Measurements from ENCODE around the gene SKAP2. TPM values are rescaled to one million over a fixed set of nuclear protein-coding genes. Genes with fewer than 3 reads are reported as not detected.
A peak's percentile ranks its signal among the peaks of the same experiment; 100 is the strongest.

The SKAP2 gene
- total and polyA plus RNA-seq, 2 of the 13 experiments (the other 11 are each of a cell fraction or from before 2014, with no cell fraction given) = 3.6 to 12.9 TPM

DNA sequence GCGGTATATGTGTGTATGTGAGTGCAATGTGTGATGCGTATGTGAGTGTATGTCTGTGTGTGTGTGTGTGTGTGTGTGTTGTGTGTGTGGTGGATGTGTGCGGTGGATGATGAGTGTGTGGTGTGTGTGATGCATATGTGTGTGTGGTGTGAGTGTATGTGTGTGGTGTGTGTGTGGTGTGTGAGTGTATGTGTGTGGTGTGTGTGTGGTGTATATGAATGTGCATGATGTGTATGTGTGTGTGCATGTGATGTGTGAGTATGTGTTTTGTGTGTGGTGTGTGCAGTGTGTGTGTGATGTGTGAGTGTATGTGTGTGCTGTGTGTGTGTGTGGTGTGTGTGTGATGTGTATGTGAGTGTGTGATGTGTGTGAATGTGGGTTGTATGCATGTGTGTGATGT is 222.0 kb downstream of the SKAP2 start (continued):
- TF ChIP-seq, protein P1, sequence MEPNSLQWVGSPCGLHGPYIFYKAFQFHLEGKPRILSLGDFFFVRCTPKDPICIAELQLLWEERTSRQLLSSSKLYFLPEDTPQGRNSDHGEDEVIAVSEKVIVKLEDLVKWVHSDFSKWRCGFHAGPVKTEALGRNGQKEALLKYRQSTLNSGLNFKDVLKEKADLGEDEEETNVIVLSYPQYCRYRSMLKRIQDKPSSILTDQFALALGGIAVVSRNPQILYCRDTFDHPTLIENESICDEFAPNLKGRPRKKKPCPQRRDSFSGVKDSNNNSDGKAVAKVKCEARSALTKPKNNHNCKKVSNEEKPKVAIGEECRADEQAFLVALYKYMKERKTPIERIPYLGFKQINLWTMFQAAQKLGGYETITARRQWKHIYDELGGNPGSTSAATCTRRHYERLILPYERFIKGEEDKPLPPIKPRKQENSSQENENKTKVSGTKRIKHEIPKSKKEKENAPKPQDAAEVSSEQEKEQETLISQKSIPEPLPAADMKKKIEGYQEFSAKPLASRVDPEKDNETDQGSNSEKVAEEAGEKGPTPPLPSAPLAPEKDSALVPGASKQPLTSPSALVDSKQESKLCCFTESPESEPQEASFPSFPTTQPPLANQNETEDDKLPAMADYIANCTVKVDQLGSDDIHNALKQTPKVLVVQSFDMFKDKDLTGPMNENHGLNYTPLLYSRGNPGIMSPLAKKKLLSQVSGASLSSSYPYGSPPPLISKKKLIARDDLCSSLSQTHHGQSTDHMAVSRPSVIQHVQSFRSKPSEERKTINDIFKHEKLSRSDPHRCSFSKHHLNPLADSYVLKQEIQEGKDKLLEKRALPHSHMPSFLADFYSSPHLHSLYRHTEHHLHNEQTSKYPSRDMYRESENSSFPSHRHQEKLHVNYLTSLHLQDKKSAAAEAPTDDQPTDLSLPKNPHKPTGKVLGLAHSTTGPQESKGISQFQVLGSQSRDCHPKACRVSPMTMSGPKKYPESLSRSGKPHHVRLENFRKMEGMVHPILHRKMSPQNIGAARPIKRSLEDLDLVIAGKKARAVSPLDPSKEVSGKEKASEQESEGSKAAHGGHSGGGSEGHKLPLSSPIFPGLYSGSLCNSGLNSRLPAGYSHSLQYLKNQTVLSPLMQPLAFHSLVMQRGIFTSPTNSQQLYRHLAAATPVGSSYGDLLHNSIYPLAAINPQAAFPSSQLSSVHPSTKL (CRISPR knock-in tag; IDR thresholded peaks at IDR 0.05) = no peak

DNA sequence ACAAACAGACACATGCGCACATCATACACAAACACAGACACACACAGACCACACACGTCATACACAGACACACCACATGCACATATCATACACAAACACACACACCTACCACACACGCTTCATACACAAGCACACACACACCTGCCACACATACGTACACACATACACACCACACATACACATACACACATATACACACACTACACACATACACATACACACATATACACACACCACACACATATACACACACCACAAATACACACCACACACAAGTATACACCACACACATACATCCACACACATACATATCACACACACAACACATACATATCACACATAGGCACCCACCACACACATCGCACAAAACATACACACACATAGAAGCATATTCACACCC is 224.7 kb downstream of the SKAP2 start:
- CTCF ChIA-PET (ENCODE audit: low intra/inter-chr PET ratio, low total read pairs) = no interaction called here
- no peaks in the 10 kb centered on the region for H3K9me3 ChIP-seq (ENCODE audit: low read length)
- H3K4me3 ChIP-seq (replicated peaks in 1 of 3; ENCODE audit: insufficient read depth in 1 of 3, low read depth in 2 of 3, low read length in 3 of 3) = no peak overlapping the region
- H3K36me3 ChIP-seq (replicated peaks in 1 of 2; ENCODE audit: control insufficient read depth in 1 of 2, insufficient read depth in 2 of 2, low read length in 2 of 2) = no peaks in the 10 kb centered on the region
- WGBS (ENCODE audit: low lambda C conversion rate) = 74% methylated on average over 5 of the region's 5 CpGs
- DNase-seq (ENCODE audit: low spot score) (no peak), FAIRE-seq (peak; percentile 8), ATAC-seq (no peak)
- intact Hi-C loops (cut with micrococcal nuclease; ENCODE audit: unreplicated experiment) (no loop called here), in situ Hi-C loops (cut with HindIII; ENCODE audit: extremely low pct_ligation_motif_present, low pct_unique_long_range_greater_than_20kb) (no loop called here)
- H3K27me3 ChIP-seq (ENCODE audit: control insufficient read depth in 1 of 2, insufficient read depth in 2 of 2, low read length in 2 of 2) = peaks cover 0 to 4% of the 10 kb centered on the region in 2 experiments; a peak in 1 of 5 replicates
- no peak overlapping the region for H3K9ac ChIP-seq (ENCODE audit: insufficient read depth, low read depth, low read length)
- H3K4me1 ChIP-seq (ENCODE audit: insufficient read depth, low read length) = no peaks in the 10 kb centered on the region
- no peaks in the 10 kb centered on the region for H4K20me1 ChIP-seq (ENCODE audit: insufficient read depth, low read length)
- H3K27ac ChIP-seq (ENCODE audit: extremely low read length, insufficient read depth, low read length) = no peak overlapping the region
- H2AFZ ChIP-seq (ENCODE audit: low read length) = no peak overlapping the region
- TF ChIP-seq FLYWCH1 (CRISPR knock-in tag; IDR thresholded peaks at IDR 0.05) (no peak), ZNF282 (IDR thresholded peaks at IDR 0.05; ENCODE audit: partially characterized antibody) (peak; percentile 63), ARID2 (CRISPR knock-in tag; IDR thresholded peaks at IDR 0.05; ENCODE audit: borderline replicate concordance) (no peak), CREB1 (IDR thresholded peaks at IDR 0.05) (peak; percentile 49; the same call in 1 of the 2 replicates), CREB1 (CRISPR knock-in tag; IDR thresholded peaks at IDR 0.05) (no peak), ZNF367 (CRISPR knock-in tag; IDR thresholded peaks at IDR 0.05; ENCODE audit: borderline replicate concordance) (no peak), RAD51 (IDR thresholded peaks at IDR 0.05; ENCODE audit: borderline replicate concordance) (0 out of 2 replicates have a peak, but pooled peaks have one; percentile 10), RARA (CRISPR knock-in tag; IDR thresholded peaks at IDR 0.05) (no peak), HHEX (CRISPR knock-in tag; IDR thresholded peaks at IDR 0.05) (no peak), ATM (IDR thresholded peaks at IDR 0.05; ENCODE audit: borderline replicate concordance) (peak; percentile 40; the same call in 1 of the 2 replicates), CENPX (CRISPR knock-in tag; IDR thresholded peaks at IDR 0.05) (no peak), ZNF572 (CRISPR knock-in tag; IDR thresholded peaks at IDR 0.05) (no peak), ATF7 (IDR thresholded peaks at IDR 0.05) (0 out of 2 replicates have a peak, but pooled peaks have one; percentile 8), ATF7 (CRISPR knock-in tag; IDR thresholded peaks at IDR 0.05) (no peak)
- TF ChIP-seq, protein P2, sequence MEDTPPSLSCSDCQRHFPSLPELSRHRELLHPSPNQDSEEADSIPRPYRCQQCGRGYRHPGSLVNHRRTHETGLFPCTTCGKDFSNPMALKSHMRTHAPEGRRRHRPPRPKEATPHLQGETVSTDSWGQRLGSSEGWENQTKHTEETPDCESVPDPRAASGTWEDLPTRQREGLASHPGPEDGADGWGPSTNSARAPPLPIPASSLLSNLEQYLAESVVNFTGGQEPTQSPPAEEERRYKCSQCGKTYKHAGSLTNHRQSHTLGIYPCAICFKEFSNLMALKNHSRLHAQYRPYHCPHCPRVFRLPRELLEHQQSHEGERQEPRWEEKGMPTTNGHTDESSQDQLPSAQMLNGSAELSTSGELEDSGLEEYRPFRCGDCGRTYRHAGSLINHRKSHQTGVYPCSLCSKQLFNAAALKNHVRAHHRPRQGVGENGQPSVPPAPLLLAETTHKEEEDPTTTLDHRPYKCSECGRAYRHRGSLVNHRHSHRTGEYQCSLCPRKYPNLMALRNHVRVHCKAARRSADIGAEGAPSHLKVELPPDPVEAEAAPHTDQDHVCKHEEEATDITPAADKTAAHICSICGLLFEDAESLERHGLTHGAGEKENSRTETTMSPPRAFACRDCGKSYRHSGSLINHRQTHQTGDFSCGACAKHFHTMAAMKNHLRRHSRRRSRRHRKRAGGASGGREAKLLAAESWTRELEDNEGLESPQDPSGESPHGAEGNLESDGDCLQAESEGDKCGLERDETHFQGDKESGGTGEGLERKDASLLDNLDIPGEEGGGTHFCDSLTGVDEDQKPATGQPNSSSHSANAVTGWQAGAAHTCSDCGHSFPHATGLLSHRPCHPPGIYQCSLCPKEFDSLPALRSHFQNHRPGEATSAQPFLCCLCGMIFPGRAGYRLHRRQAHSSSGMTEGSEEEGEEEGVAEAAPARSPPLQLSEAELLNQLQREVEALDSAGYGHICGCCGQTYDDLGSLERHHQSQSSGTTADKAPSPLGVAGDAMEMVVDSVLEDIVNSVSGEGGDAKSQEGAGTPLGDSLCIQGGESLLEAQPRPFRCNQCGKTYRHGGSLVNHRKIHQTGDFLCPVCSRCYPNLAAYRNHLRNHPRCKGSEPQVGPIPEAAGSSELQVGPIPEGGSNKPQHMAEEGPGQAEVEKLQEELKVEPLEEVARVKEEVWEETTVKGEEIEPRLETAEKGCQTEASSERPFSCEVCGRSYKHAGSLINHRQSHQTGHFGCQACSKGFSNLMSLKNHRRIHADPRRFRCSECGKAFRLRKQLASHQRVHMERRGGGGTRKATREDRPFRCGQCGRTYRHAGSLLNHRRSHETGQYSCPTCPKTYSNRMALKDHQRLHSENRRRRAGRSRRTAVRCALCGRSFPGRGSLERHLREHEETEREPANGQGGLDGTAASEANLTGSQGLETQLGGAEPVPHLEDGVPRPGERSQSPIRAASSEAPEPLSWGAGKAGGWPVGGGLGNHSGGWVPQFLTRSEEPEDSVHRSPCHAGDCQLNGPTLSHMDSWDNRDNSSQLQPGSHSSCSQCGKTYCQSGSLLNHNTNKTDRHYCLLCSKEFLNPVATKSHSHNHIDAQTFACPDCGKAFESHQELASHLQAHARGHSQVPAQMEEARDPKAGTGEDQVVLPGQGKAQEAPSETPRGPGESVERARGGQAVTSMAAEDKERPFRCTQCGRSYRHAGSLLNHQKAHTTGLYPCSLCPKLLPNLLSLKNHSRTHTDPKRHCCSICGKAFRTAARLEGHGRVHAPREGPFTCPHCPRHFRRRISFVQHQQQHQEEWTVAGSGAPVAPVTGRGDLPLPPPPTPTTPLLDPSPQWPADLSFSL (CRISPR knock-in tag; IDR thresholded peaks at IDR 0.05) = peak; percentile 56; the same call in 1 of the 2 replicates
- H3K79me2 ChIP-seq (ENCODE audit: insufficient read depth, low read length) = no peaks in the 10 kb centered on the region
- no peak overlapping the region for H3K4me2 ChIP-seq (ENCODE audit: low read depth, low read length)
- POLR2A ChIA-PET = no interaction called here
- BruUV-seq (replicated peaks) = no TSS peak
